ENCODE data around the gene TMEM184B. TPM values are rescaled to one million over a fixed set of nuclear protein-coding genes. Genes with fewer than 3 reads are reported as not detected.

Gene TMEM184B
- total and polyA plus RNA-seq, 2 of the 8 experiments (the other 6 are each of a cell fraction or from before 2014, with no cell fraction given), result 41.6 to 81.0 TPM

DNA sequence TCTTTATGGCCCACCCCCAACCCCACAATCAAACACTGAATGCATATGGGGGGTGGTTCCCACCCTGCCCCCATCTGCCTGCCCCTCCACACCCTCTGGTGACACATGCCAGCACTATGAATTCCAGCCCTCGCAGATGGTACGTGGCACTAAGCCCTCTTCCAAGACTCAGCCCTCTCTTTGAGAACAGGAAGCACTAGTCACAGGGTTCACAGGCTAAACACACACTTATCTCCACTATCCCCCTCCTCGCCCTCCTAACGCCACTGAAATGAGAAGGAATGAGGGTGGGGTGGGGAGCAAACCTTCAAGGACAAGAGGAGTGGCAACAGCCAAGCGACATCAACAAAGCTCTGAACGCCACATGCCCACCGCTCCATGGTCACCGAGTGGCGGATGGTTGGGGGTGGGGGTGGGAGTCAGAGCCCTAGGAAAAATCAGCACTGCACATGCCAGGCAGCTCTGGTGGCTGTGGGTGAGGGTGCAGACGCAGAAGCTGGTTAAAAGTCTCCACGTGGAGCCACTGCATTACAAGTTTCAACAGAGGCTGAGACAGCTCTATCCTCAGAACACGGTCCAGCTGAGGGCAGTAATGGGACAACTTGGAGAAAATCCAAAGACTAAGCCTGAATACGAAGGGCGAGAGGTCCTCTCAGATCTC lies 33.6 kb downstream of the TMEM184B start (continued):
- TF ChIP-seq, protein P1, sequence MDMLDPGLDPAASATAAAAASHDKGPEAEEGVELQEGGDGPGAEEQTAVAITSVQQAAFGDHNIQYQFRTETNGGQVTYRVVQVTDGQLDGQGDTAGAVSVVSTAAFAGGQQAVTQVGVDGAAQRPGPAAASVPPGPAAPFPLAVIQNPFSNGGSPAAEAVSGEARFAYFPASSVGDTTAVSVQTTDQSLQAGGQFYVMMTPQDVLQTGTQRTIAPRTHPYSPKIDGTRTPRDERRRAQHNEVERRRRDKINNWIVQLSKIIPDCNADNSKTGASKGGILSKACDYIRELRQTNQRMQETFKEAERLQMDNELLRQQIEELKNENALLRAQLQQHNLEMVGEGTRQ (IDR thresholded peaks at IDR 0.05; ENCODE audit: low read length), result no peak
